Measurements from ENCODE around the gene CHRNB2. TPM values are rescaled to one million over a fixed set of nuclear protein-coding genes. Genes with fewer than 3 reads are reported as not detected.

Gene CHRNB2
- total and polyA plus RNA-seq, 2 of the 4 experiments (the other 2 are of a cell fraction) = under 0.01 to 0.03 TPM

DNA sequence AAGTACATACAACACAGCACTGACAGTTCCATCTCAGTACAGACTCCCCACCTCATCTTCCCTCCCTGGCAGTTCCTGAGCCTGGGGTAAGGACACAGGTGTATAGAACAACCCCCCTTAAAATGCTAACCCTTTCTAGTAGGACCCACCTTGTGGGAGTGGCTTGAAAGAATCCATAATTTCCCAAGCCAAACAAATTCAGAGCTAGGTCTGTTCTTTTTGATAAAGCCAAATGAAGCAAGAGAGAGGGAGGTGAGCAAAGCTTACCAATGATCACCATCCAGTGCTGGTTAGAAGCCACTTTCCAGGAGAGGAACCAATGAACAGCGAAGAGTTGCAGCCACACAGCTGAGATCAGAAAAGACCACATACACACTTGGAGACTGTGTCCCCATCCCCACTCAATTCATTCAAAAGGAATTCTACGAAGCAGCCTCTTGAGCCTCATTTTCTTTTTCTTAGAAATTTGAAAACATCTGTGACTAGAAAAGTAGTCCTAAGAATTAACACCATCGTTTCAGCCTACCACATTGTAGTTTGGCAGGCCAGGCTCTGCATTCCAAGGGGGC is 18.3 kb upstream of the CHRNB2 start:
- dilution Hi-C loops (cut with HindIII; ENCODE audit: low sequenced_read_pairs, unreplicated experiment) = no loop called here
- Histone ChIP-seq H4K8ac (ENCODE audit: low read depth in 2 of 2, low read length in 2 of 2) (no peak overlapping the region), H4K20me1 (ENCODE audit: insufficient read depth, low read length) (peaks cover 31% of the 10 kb centered on the region; the same call in 1 of the 2 replicates), H2AK5ac (ENCODE audit: low read depth, low read length) (no peak overlapping the region), H2BK5ac (ENCODE audit: low read depth, low read length, poor library complexity, severe bottlenecking) (no peak overlapping the region), H4K91ac (ENCODE audit: insufficient read depth, low read depth, low read length) (no peak overlapping the region), H3K79me1 (ENCODE audit: low read depth in 1 of 2, low read length in 2 of 2) (peaks cover 10 to 26% of the 10 kb centered on the region in 2 experiments; a peak in 3 of 4 replicates), H2BK15ac (ENCODE audit: low read depth, low read length) (no peak overlapping the region), H3K9me3 (ENCODE audit: control insufficient read depth, insufficient read depth, low read length) (no peaks in the 10 kb centered on the region), H3K27ac (ENCODE audit: insufficient read depth, low read length) (no peak overlapping the region), H3K4me2 (ENCODE audit: low read depth, low read length) (no peak overlapping the region), H4K5ac (ENCODE audit: low read depth, low read length) (no peak overlapping the region), H3K27me3 (ENCODE audit: control insufficient read depth, insufficient read depth, low read length) (peaks cover 7% of the 10 kb centered on the region), H2AFZ (replicated peaks; ENCODE audit: low read length, poor library complexity) (no peak overlapping the region), H3K4ac (ENCODE audit: low read depth, low read length) (no peak overlapping the region), H3K14ac (replicated peaks; ENCODE audit: low read depth, low read length) (no peak overlapping the region), H3K56ac (ENCODE audit: extremely low read depth, insufficient read depth, low read length) (no peak overlapping the region), H3K9me1 (ENCODE audit: insufficient read depth, low read length) (no peaks in the 10 kb centered on the region; the same call in 1 of the 2 replicates), H2BK120ac (ENCODE audit: low read depth, low read length) (no peak overlapping the region), H3K36me3 (ENCODE audit: control insufficient read depth, insufficient read depth, low read length) (peaks cover 51% of the 10 kb centered on the region), H3K9ac (ENCODE audit: low read depth, low read length) (no peak overlapping the region), H3K23ac (ENCODE audit: low read depth, low read length) (no peak overlapping the region), H2AK9ac (replicated peaks; ENCODE audit: low read depth, low read length, poor library complexity) (no peak overlapping the region), H3K4me3 (ENCODE audit: insufficient read depth, low read depth, low read length) (no peak overlapping the region), H3K4me1 (ENCODE audit: control insufficient read depth, insufficient read depth, low read length) (peaks cover 4% of the 10 kb centered on the region), H2BK20ac (ENCODE audit: low read depth, low read length) (no peak overlapping the region; the same call in 1 of the 2 replicates), H3K18ac (ENCODE audit: low read depth, low read length) (no peak overlapping the region)
- no TSS peak for BruUV-seq (replicated peaks)
- CTCF ChIA-PET = no interaction called here
- in situ Hi-C loops (cut with MboI; ENCODE audit: low sequenced_read_pairs) = loop anchor here (5.0 kb wide), 1 partner anchor 62 kb away; no protein-coding TSS in a partner anchor
- intact Hi-C loops (cut with micrococcal nuclease) = loop anchor here (5.0 kb wide), 2 partner anchors 142 to 197 kb away; partner anchors contain the start of gene IL6R
- POLR2A ChIA-PET (ENCODE audit: unreplicated experiment) = no interaction called here
- ATAC-seq (ENCODE audit: low read depth) (no peak), DNase-seq (no peak)
- TF ChIP-seq MAFK (IDR thresholded peaks at IDR 0.05; ENCODE audit: low read depth, low read length) (no peak), CEBPB (IDR thresholded peaks at IDR 0.05; ENCODE audit: low read depth, low read length) (no peak), POLR2A (IDR thresholded peaks at IDR 0.05; ENCODE audit: low read depth, low read length) (no peak), RCOR1 (IDR thresholded peaks at IDR 0.05; ENCODE audit: insufficient replicate concordance, low read length) (no peak), MAZ (IDR thresholded peaks at IDR 0.05; ENCODE audit: borderline replicate concordance, low read depth, low read length) (no peak), NFE2L2 (IDR thresholded peaks at IDR 0.05; ENCODE audit: low read depth, low read length) (no peak), CHD1 (IDR thresholded peaks at IDR 0.05; ENCODE audit: low read depth, low read length) (no peak), ELK1 (IDR thresholded peaks at IDR 0.05; ENCODE audit: borderline replicate concordance, low read depth, low read length) (no peak), RAD21 (IDR thresholded peaks at IDR 0.05; ENCODE audit: low read length) (no peak), SMC3 (IDR thresholded peaks at IDR 0.05; ENCODE audit: low read depth, low read length) (no peak), USF2 (IDR thresholded peaks at IDR 0.05; ENCODE audit: low read depth, low read length) (no peak), MXI1 (IDR thresholded peaks at IDR 0.05; ENCODE audit: borderline replicate concordance, low read depth, low read length) (no peak), RFX5 (IDR thresholded peaks at IDR 0.05; ENCODE audit: low read depth, low read length) (no peak)
- TF ChIP-seq, protein P1, sequence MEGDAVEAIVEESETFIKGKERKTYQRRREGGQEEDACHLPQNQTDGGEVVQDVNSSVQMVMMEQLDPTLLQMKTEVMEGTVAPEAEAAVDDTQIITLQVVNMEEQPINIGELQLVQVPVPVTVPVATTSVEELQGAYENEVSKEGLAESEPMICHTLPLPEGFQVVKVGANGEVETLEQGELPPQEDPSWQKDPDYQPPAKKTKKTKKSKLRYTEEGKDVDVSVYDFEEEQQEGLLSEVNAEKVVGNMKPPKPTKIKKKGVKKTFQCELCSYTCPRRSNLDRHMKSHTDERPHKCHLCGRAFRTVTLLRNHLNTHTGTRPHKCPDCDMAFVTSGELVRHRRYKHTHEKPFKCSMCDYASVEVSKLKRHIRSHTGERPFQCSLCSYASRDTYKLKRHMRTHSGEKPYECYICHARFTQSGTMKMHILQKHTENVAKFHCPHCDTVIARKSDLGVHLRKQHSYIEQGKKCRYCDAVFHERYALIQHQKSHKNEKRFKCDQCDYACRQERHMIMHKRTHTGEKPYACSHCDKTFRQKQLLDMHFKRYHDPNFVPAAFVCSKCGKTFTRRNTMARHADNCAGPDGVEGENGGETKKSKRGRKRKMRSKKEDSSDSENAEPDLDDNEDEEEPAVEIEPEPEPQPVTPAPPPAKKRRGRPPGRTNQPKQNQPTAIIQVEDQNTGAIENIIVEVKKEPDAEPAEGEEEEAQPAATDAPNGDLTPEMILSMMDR (conservative IDR thresholded peaks at IDR 0.05; ENCODE audit: low read depth, low read length) = no peak
- WGBS, 2 experiments (ENCODE audit: extremely low coverage in 2 of 2, insufficient read length in 1 of 2) = 100% methylated on average over 1 of the region's 3 CpGs; no CpG with 5 or more reads in 1 of the 2 experiments
